Measurements from ENCODE around the gene ABHD8.
"Not testable (repeated sequence)": the region's sequence is repeated elsewhere in the genome, so short reads cannot be mapped to it uniquely, and the experiment has no call there.

ABHD8 gene

DNA sequence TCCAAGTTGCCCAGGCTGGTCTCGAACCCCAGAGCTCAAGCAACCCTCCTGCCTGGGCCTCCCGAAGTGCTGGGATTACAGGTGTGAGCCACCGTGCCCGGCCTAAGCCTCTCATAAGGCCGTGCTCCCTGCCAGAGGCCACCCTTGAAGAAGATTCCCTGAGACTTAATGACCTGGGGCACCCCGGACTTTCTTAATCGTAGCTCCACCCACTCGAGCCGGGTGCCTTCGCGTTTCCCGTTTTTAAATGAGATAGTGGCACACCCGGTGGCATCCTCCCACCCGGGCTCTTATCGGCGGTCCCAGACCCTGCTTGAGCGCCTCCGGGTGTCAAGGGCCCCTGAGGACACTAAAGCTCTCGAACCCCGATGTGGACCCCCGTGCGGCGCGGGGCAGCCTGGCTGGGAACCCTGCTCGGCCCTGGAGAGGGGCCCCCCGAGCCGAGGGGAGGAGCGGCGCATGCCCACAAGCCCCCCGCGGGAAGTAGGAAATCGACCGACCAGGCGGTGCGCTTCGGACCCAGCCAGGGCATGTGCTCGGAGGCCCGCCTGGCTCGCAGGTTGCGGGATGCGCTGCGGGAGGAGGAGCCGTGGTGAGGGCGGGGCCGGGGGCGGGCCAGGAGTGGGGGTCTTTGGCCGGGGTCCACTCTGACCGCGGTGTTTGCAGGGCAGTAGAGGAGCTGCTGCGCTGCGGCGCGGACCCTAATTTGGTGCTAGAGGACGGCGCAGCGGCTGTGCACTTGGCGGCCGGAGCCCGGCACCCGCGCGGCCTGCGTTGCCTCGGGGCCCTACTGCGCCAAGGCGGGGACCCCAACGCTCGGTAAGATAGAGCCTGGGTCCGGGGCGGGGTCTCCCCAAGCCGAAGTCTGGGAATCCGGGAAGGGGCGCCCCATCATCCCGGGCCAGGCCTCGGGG is 21.6 kb downstream of the ABHD8 start, which contains the start of gene ANKLE1:
ANKLE1 (plus strand) TSS at position 511 of the 914 bp plus-strand sequence; CDS start at position 531, 20 bp downstream.
- no peaks in the 10 kb centered on the region for H3K4me1 ChIP-seq
- peaks cover 2% of the 10 kb centered on the region; the same call in 1 of the 2 replicates for H3K36me3 ChIP-seq
- DNase-seq = no peak
- H3K9me3 ChIP-seq = no peaks in the 10 kb centered on the region
- peaks cover 5% of the 10 kb centered on the region; the same call in 1 of the 2 replicates for H3K27me3 ChIP-seq
- peak within 1 kb of the TSS; percentile 33 for H3K4me3 ChIP-seq (ENCODE audit: low read depth, low read length)
- TF ChIP-seq, protein P1, sequence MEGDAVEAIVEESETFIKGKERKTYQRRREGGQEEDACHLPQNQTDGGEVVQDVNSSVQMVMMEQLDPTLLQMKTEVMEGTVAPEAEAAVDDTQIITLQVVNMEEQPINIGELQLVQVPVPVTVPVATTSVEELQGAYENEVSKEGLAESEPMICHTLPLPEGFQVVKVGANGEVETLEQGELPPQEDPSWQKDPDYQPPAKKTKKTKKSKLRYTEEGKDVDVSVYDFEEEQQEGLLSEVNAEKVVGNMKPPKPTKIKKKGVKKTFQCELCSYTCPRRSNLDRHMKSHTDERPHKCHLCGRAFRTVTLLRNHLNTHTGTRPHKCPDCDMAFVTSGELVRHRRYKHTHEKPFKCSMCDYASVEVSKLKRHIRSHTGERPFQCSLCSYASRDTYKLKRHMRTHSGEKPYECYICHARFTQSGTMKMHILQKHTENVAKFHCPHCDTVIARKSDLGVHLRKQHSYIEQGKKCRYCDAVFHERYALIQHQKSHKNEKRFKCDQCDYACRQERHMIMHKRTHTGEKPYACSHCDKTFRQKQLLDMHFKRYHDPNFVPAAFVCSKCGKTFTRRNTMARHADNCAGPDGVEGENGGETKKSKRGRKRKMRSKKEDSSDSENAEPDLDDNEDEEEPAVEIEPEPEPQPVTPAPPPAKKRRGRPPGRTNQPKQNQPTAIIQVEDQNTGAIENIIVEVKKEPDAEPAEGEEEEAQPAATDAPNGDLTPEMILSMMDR (IDR thresholded peaks at IDR 0.05; ENCODE audit: low read depth, low read length) = no peak

DNA sequence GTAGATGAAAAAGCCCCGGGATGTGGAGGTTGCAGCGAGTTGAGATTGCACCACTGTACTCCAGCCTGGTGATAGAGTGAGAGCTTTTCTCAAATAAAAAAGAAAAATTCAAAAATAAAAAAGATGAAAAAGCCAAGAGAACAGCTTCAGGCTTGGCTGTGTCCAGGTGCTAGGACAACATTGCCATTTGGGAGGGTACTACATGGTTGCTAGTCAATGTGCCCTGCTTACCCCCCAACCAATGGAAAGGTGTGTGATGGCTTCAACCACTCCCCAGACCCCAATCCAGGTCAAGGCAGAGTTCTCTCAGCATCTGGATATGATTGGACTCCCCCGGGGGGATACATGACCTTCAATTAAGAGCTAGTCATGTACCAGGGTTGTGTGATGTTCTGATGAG is 23.8 kb downstream of the ABHD8 start:
- H3K4me3 ChIP-seq (ENCODE audit: low read depth, low read length) = no peak overlapping the region
- H3K36me3 ChIP-seq = peaks cover 6% of the 10 kb centered on the region
- peaks cover 5% of the 10 kb centered on the region; the same call in 1 of the 2 replicates for H3K27me3 ChIP-seq
- DNase-seq = no peak
- TF ChIP-seq, protein P1 (IDR thresholded peaks at IDR 0.05; ENCODE audit: low read depth, low read length) = no peak
- no peaks in the 10 kb centered on the region for H3K4me1 ChIP-seq
- H3K9me3 ChIP-seq = no peaks in the 10 kb centered on the region

DNA sequence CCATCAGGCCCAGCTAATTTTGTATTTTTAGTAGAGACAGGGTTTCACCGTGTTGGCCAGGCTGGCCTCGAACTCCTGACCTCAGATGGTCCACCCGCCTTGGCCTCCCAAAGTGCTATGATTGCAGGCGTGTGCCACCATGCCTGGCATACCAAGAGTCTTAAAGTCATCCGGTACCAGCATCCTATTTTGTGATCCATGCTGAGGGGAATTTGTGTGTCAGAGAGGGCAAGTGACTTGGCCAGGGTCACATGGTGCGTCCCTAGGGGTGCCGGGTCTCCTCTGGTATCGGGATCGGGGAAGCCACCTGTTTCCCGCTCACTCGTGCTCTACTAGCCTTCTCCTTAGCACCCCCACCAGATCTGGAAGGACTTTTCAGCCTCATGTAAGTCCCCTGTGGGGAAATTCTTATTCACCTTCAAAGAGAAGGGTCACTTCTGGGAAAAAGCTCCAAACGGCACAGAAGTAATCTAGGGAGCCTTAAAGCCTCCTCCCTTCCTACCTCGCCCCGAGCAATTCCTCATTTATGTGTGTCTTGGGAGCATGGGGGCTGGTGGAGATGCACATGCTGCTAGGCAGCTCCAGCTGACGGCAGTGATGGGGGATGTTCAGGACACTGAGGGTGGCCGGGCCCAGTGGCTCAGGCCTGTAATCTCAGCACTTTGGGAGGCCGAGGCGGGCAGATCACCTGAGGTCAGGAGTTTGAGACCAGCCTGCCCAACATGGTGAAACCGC is 27.6 kb downstream of the ABHD8 start:
- no peak for DNase-seq
- TF ChIP-seq, protein P1 (IDR thresholded peaks at IDR 0.05; ENCODE audit: low read depth, low read length) = no peak
- Histone ChIP-seq H3K9me3 (no peaks in the 10 kb centered on the region), H3K4me3 (ENCODE audit: low read depth, low read length) (no peak overlapping the region), H3K27me3 (no peaks in the 10 kb centered on the region), H3K36me3 (peaks cover 18% of the 10 kb centered on the region), H3K4me1 (no peaks in the 10 kb centered on the region)

DNA sequence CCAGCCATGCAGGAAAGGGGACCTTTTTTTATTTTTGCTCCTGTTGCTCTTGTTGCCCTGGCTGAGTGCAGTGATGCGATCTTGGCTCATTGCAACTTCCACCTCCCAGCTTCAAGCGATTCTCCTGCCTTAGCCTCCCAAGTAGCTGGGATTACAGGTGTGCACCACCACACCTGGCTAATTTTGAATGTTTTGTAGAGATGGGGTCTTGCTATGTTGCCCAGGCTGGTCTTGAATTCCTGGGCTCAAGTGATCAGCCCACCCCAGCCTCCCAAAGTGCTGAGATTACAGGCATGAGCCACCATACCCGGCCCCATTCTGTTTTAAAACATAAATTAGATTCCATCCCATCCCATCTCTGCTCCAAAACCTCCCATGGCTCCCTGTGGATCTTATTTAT is 28.3 kb downstream of the ABHD8 start:
- not testable (repeated sequence) for H3K9me3 ChIP-seq; H3K27me3 ChIP-seq; DNase-seq; H3K4me3 ChIP-seq (ENCODE audit: low read depth, low read length); H3K4me1 ChIP-seq
- peaks cover 21% of the 10 kb centered on the region for H3K36me3 ChIP-seq

DNA sequence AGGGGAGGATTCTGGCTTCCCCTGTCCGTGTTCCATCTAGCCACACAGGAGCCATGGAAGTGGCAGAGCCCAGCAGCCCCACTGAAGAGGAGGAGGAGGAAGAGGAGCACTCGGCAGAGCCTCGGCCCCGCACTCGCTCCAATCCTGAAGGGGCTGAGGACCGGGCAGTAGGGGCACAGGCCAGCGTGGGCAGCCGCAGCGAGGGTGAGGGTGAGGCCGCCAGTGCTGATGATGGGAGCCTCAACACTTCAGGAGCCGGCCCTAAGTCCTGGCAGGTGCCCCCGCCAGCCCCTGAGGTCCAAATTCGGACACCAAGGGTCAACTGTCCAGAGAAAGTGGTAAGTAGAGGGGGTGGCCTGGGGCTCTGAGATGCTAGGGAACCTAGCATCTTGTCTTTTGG is 34.5 kb downstream of the ABHD8 start:
- Histone ChIP-seq H3K36me3 (peaks cover 13% of the 10 kb centered on the region), H3K27me3 (no peaks in the 10 kb centered on the region), H3K4me1 (no peaks in the 10 kb centered on the region), H3K4me3 (ENCODE audit: low read depth, low read length) (no peak overlapping the region), H3K9me3 (no peaks in the 10 kb centered on the region)
- DNase-seq = no peak
- TF ChIP-seq, protein P1 (IDR thresholded peaks at IDR 0.05; ENCODE audit: low read depth, low read length) = no peak

DNA sequence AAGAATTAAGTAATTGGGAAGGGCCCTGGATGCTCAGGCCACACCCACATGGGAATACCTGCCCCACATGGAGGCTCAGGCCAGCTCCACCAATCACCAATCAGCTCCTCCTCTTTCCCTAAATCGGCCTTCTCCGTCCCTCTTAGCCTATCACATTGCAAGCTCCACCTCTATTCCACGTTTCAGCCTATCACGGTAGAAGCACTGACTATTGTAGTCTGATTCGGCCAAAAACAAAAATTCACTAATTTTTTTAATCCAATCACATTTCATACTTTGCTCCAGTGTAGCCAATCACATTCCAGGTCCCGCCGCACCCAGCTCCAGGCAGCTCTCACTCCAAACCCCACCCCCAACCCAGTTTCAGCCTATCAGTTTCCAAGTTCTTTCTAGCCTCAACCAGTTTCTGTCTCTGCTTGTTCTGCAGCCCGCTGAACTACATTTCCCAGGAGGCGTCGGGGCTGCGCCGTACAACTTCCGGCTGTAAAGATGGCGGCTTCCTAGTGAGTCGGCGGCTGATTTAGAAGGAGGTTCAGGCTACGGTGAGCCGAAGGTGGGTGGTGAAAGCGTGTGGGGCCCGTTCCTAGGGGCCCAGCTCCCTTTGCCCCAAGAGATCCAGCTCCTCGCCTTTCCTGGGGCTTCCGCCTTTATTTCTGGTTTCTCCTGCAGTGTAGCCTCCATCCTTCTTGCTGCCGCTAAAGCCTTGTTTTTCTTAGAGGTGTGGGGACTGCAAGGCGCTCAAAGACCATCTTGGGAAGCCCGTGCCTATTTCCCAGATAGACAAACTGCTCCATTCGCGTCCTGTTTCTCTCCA is 36.0 kb downstream of the ABHD8 start, which contains the start of gene BABAM1:
BABAM1 (plus strand) TSS at position 469 of the 814 bp plus-strand sequence. CDS start 1,364 bp downstream, outside the sequence.
- peak; percentile 98 for DNase-seq
- H3K36me3 ChIP-seq = peaks cover 13% of the 10 kb centered on the region
- TF ChIP-seq, protein P1 (IDR thresholded peaks at IDR 0.05; ENCODE audit: low read depth, low read length) = no peak

More for the DNA sequence above, 36.0 kb downstream of the ABHD8 start, which contains the start of gene BABAM1:
- Histone ChIP-seq H3K9me3 (no peaks in the 10 kb centered on the region), H3K27me3 (no peaks in the 10 kb centered on the region), H3K4me1 (no peaks in the 10 kb centered on the region), H3K4me3 (ENCODE audit: low read depth, low read length) (peak within 1 kb of the TSS; percentile 99)
